Purkinje cell (primary cell): Measurements from ENCODE around the gene NANOGP8. TPM values are rescaled to one million over a fixed set of nuclear protein-coding genes. Genes with fewer than 3 reads are reported as not detected.

ENCODE experiments used
- polyA plus RNA-seq: library from polyadenylated mRNA; unstranded; fragments of >200 nt; fragmentation: Nextera tagmentation; gene quantifications from 2 replicates; pipeline ENCODE4 v1.2.1, GENCODE V29; 2014

The NANOGP8 gene, protein sequence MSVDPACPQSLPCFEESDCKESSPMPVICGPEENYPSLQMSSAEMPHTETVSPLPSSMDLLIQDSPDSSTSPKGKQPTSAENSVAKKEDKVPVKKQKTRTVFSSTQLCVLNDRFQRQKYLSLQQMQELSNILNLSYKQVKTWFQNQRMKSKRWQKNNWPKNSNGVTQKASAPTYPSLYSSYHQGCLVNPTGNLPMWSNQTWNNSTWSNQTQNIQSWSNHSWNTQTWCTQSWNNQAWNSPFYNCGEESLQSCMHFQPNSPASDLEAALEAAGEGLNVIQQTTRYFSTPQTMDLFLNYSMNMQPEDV
- polyA plus RNA-seq, result not detected in 2 replicates

DNA sequence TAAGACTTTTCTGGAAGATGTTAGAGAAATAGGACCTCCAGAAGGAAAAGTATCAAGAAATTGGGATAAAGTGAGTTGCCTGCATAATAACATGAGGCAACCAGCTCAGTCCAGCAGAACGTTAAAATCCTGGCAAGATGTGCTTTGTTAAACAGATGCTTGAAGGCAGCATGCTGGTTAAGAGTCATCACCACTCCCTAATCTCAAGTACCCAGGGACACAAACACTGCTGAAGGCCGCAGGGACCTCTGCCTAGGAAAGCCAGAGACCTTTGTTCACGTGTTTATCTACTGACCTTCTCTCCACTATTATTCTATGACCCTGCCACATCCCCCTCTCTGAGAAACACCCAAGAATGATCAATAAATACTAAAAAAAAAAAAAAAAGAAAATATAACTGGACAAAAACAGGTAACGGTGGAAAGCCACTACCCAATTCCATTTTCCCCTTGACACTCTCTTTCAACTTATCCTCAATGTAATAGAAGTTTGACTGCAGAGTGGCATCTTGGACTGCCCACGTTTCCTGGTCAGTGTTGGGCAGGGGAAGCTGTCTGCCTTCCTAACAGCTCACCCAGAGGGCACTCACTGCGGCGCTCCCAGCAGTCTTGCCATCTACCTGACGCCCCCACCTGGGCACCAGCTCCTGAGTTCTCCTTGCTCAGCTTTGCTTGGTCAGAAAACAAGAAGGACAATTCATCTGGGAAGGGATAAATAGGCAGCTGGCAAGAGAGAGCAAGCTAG is at the start of gene NANOGP8:
Gene NANOGP8, minus strand, starts transcription at position 120 of the 744 bp plus-strand sequence. CDS start 185 bp downstream, outside the sequence.

Other genes with a start within 250 kb of the NANOGP8 start
- 19.9 and 27.5 TPM in 2 replicates for gene AQR, start 115.6 kb downstream of the NANOGP8 start, polyA plus RNA-seq
- 47.1 and 83.9 TPM in 2 replicates for gene ZNF770, start 97.0 kb downstream of the NANOGP8 start, polyA plus RNA-seq